PFSK-1 (cell line): ENCODE measurements around the gene SOX5.

Experiments used
- FOXP2 ChIP-seq: optimal IDR thresholded peaks from 2 replicates; pipeline ENCODE3; 2011; ENCODE audit warnings: borderline replicate concordance, control low read depth, inconsistent platforms; ENCODE audit not compliant: insufficient read depth; ENCODE audit errors: extremely low read length, extremely low read depth
- POLR2AphosphoS5 ChIP-seq: IDR thresholded peaks from 2 replicates; pipeline ENCODE4 v1.6.1; 2012; ENCODE audit warnings: low read depth, mild to moderate bottlenecking, control low read depth, low read length, moderate library complexity
- REST ChIP-seq, 2 experiments: IDR thresholded peaks; 2 replicates each; pipeline versions ENCODE4 v1.6.1 to v1.8.0; 2011 to 2012; ENCODE audit warnings: low read depth in 2 of 2, low read length in 2 of 2, control low read depth in 1 of 2, inconsistent platforms in 1 of 2, mild to moderate bottlenecking in 1 of 2, moderate library complexity in 1 of 2; ENCODE audit not compliant: insufficient read depth in 1 of 2
- SIN3A ChIP-seq: IDR thresholded peaks from 2 replicates; pipeline ENCODE4 v1.6.1; 2012; ENCODE audit warnings: mild to moderate bottlenecking, low read length, moderate library complexity, borderline replicate concordance; ENCODE audit not compliant: insufficient read depth
- TAF1 ChIP-seq: IDR thresholded peaks from 2 replicates; pipeline ENCODE4 v1.6.1; 2012; ENCODE audit warnings: low read length, control low read depth, borderline replicate concordance; ENCODE audit not compliant: insufficient read depth

Gene SOX5

GRCh38 chr12:23824358-23824757 lies 125.1 kb downstream of the SOX5 start:
- no peak for TF ChIP-seq POLR2AphosphoS5
- TF ChIP-seq FOXP2: no peak
- no peak for TF ChIP-seq TAF1
- TF ChIP-seq REST (IDR thresholded peaks at IDR 0.05; ENCODE audit: insufficient read depth in 1 of 2, low read depth in 2 of 2, low read length in 2 of 2): no peak
- no peak for TF ChIP-seq SIN3A

- no peak for TF ChIP-seq REST (IDR thresholded peaks at IDR 0.05; ENCODE audit: insufficient read depth in 1 of 2, low read depth in 2 of 2, low read length in 2 of 2)
These were observed 132.1 kb downstream of the SOX5 start for GRCh38 chr12:23817345-23817744.

GRCh38 chr12:23816394-23816851 lies 133.0 kb downstream of the SOX5 start:
- TF ChIP-seq FOXP2: no peak
- TF ChIP-seq REST (IDR thresholded peaks at IDR 0.05; ENCODE audit: insufficient read depth in 1 of 2, low read depth in 2 of 2, low read length in 2 of 2): no peak
- TF ChIP-seq POLR2AphosphoS5: no peak

GRCh38 chr12:23815810-23816209 lies 133.7 kb downstream of the SOX5 start:
- TF ChIP-seq POLR2AphosphoS5: no peak

GRCh38 chr12:23813206-23813605 lies 136.3 kb downstream of the SOX5 start:
- TF ChIP-seq FOXP2 (no peak), SIN3A (no peak)

GRCh38 chr12:23810329-23810902 lies 139.1 kb downstream of the SOX5 start:
- TF ChIP-seq SIN3A (no peak), TAF1 (no peak), POLR2AphosphoS5 (no peak), REST (IDR thresholded peaks at IDR 0.05; ENCODE audit: insufficient read depth in 1 of 2, low read depth in 2 of 2, low read length in 2 of 2) (no peak), FOXP2 (no peak)
